HG02885 (cell line): ENCODE results near the gene BRIX1.
A peak's percentile ranks its signal among the peaks of the same experiment; 100 is the strongest.

ENCODE experiments used
- ATAC-seq: cut with Tn5 transposase; IDR thresholded peaks from one replicate; pipeline ENCODE4 v1.9.1; 2021; ENCODE audit warnings: mild to moderate bottlenecking; ENCODE audit not compliant: unreplicated experiment, poor library complexity

The BRIX1 gene, protein sequence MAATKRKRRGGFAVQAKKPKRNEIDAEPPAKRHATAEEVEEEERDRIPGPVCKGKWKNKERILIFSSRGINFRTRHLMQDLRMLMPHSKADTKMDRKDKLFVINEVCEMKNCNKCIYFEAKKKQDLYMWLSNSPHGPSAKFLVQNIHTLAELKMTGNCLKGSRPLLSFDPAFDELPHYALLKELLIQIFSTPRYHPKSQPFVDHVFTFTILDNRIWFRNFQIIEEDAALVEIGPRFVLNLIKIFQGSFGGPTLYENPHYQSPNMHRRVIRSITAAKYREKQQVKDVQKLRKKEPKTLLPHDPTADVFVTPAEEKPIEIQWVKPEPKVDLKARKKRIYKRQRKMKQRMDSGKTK

DNA sequence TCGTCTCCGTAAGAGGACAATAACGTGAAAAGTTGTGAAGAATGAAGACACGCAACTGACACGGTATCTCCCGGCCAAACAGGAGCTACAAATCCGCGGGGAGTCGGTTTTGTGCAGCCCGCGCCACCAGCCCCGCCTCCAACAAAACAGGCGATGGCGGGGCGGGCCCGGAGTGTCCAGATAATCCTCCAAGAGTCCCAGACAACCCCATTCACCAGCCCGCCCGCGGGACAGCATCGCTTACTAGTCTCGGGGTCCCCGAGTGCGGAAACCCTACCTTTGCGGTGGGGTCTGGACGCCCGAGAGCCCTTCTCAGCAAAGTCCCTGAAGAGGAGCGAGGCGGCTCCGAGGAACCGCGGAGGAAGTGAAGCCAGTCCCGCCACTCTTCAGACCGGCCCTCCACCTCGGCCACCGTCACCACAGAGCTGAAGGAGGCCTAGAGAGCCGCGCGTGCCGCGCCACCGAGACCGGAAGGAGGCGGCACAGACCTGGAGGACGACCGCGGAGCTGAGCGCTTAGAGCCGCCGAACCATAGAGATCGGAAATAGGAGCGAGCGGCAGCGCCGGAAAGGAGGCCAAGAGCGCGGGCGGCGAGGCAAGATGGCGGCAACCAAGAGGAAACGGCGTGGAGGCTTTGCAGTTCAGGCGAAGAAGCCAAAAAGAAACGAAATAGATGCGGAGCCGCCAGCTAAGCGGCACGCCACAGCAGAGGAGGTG lies at the start of gene BRIX1, which contains the start of gene RAD1:
BRIX1 (plus strand) TSS at position 573 of the 717 bp plus-strand sequence; CDS start at position 601, 28 bp downstream.
RAD1 (minus strand) TSS at position 366 of the 717 bp plus-strand sequence. CDS start 612 bp downstream, outside the sequence.
- peak; percentile 98 for ATAC-seq

DNA sequence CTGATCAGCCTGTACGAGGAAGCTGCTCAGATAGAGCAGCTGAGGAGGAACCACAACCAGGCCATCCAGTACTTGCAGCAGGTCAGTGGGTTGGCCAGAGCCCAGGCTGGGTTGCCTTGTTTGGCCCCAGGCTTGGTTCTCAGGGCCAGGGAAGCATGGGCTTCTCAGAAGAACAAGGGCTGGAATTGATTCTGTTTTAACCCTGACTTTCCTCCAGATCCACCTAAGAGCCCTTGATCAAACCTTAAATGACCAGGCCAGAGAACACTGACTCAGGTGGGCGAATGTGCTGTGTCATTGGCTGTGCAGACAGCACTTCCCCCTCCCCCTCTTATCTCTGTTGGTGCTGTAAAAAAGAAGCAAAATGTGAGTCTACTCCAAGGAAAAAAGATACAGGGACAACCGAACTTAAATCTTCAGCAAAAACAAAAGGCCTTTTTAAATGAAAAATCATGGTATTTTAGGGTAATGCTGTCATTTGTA lies 48.5 kb upstream of the BRIX1 start:
- no peak for ATAC-seq

DNA sequence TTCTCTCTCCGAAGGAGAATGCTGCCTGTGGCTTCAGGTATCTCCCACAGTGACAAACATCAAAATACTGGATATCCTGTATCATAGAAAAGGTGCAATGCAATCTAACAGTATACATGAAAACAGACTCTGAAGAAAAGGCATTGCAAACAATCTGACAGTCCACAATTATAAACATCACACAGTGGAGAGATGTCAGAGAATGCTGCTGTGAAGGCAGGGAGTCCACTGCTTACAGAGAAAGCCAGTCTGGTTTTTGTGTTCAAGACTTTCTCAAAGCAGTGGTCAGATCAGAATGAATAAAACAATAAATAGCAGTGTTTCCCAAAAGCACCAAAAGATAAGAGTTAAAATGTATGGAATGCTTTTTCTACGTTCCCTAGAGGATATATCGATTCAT lies 47.9 kb upstream of the BRIX1 start:
- ATAC-seq = no peak

- ATAC-seq = no peak
Measured at GRCh38 chr5:34868791-34869190, 46.7 kb upstream of the BRIX1 start.

DNA sequence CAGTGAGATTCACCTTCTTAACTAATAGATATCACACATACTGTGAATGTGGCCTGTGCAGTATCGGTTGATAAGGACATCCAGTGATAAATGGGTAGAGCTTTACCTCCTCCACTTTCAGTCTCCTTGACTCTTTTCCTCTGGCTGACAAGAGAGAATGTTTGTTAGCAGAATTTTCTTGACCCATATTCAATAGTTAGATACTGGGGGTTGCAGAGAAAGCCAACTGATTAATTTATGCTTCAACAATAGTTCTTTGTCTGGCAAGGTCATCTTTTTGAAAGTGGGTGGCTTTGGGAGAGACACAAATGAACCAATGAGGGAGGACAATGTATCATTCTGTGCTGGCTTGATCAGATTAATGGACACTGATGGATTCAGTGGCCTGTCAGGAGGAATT lies 46.3 kb upstream of the BRIX1 start:
- ATAC-seq = no peak

GRCh38 chr5:34870382-34870781 lies 45.1 kb upstream of the BRIX1 start:
- no peak for ATAC-seq

- ATAC-seq = no peak
Measured at GRCh38 chr5:34876275-34876674, 39.2 kb upstream of the BRIX1 start.

- ATAC-seq = no peak
Measured at GRCh38 chr5:34881246-34881645, 34.3 kb upstream of the BRIX1 start.

- no peak for ATAC-seq
Measured at GRCh38 chr5:34886392-34887119, 29.0 kb upstream of the BRIX1 start.

GRCh38 chr5:34889394-34889793 lies 26.1 kb upstream of the BRIX1 start:
- ATAC-seq = no peak

GRCh38 chr5:34891981-34892380 lies 23.5 kb upstream of the BRIX1 start:
- no peak for ATAC-seq

- ATAC-seq = no peak
Measured at GRCh38 chr5:34892414-34892813, 23.1 kb upstream of the BRIX1 start.

DNA sequence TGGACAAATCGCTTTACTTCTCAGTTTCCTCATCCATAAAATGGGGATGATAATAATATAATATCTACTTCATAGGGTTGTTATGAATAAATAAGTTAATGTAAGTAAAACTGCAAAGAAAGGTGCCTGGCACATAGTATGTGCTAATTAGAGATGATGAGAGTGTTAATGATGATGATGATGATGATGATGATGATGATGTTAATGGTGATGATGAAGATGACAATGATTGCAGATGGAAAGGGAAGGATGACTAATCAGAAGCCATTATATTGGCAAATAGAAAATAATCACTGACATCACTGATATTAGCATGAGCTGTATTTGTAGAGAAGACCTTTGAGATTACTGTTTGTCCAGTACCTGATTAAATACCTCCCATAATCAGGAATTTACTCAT lies 20.8 kb upstream of the BRIX1 start:
- no peak for ATAC-seq

DNA sequence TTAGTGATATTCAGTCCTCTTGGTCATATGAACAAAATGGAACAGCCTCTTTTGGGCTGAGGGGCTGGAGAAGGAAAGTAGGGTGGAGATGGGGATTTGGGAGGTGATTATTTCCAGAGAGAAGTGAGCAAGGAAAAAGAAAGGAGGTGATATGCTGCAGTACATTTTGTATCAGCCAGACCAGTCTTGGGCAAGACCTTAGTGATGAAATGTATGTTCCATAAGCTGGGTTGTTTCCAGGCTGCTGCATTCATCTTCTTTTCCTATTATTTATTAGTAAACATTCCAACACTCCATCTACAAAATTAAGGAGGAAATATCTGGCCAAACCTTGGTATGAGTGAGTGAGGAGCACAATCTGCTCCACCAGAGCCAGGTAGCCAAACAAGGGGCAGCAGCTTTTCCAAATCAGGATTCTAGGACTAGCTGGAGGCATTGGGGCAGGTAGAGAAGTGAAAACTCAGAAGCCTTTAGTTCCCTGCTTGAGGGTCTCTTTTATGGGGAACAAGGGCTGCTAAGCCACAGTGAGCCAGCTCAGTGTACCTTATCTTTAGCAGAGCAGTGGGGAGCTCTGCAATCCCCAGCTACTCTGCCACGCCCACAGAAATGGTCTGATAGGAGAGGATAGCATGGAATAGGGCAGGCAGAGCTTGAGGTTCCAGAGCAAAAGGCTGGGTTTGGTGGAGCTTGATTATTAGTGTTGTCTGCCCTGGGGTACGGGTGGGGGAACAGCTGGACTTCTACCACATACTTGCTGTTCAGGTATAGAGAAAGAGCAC lies 19.7 kb upstream of the BRIX1 start:
- no peak for ATAC-seq

- no peak for ATAC-seq
Measured at GRCh38 chr5:34897646-34898045, 17.9 kb upstream of the BRIX1 start.

- peak; percentile 94 for ATAC-seq
Measured at GRCh38 chr5:34898258-34898895, 17.1 kb upstream of the BRIX1 start.

DNA sequence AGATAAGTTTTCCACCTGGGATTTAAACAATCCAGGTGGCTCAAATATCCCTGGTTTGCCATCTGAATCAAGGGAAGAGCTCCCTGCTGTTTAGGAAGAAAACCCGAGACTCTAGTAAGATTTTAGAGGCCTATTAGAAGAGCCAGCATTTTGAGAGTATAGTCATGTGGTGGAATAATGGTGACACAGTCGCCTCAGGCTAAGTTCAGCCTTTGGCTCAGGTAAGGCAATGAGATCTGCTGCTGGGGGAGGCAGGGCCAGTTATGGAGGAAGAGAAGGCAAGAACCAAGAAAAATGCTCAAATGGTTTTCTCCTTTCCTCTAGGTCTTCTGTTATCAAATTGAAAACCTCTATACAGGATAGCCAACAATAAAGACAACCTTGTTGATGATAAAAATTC lies 16.4 kb upstream of the BRIX1 start:
- no peak for ATAC-seq

DNA sequence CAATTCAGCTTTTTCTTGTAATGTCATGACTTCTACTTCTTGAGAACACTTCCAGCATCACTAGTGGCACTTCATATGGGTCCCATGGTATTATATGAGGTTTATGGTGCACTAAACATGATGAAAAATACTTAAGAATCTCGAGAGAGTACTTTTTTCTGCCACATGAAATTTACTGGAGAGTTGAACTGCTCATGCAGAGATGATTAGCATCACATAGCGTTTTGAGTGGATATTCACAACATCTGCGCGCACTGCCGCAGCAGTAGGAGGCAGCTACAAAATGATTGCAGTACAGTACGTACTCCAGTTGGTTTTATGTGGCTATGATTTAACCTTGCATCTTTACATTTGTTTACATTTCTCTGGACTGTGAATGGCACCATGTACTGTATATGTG lies 14.9 kb upstream of the BRIX1 start:
- no peak for ATAC-seq

DNA sequence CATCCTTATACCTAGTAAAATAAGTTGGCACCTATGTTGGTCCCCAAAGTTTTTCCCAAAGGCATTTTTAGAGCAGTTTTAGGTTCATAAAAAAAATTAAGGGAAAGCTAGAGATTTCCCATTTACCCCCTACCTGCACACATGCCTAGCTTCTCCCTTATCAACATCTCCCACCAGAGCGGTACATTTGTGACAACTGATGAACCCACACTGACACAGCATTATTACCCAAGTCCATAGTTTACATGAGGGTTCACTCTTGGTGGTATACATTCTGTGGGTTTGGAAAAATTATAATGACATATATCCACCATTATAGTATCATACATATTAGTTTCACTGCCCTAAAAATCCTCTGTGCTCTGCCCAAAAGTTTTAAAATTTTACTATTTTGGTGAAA lies 12.3 kb upstream of the BRIX1 start:
- ATAC-seq = no peak

- no peak for ATAC-seq
Measured at GRCh38 chr5:34905564-34905963, 9.9 kb upstream of the BRIX1 start.
